CD4-positive, alpha-beta T cell treated with Interleukin-12 subunit alpha and Interleukin-12 subunit beta, for 1 hour (primary cell): ENCODE measurements around the gene PRKCB.
"Not testable (repeated sequence)": the region's sequence is repeated elsewhere in the genome, so short reads cannot be mapped to it uniquely, and the experiment has no call there.

ENCODE experiments used
- DNase-seq: peaks from one replicate; pipeline ENCODE4 v3.0.0-alpha.2; 2020

PRKCB gene

GRCh38 chr16:24138575-24138974 is 302.8 kb downstream of the PRKCB start:
- DNase-seq, result no peak

DNA sequence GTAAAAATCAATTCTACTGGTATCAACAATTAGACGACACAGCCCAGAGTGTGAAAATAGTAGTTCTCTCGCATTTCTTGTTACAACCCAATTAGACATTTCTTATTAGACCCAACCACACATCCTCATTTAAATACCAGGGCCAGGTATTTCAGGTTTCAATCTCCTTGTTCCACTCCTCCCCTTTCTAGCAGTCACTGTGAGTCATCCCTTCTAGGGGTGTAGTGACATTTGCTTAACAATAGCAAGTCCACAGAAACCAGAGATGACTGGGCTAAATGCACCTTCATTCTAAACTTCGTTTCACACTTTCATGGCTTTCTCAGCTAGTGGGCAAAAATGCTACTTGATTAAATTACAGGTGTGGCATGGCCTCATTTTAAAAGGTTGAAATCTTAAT is 303.5 kb downstream of the PRKCB start:
- DNase-seq, result no peak

DNA sequence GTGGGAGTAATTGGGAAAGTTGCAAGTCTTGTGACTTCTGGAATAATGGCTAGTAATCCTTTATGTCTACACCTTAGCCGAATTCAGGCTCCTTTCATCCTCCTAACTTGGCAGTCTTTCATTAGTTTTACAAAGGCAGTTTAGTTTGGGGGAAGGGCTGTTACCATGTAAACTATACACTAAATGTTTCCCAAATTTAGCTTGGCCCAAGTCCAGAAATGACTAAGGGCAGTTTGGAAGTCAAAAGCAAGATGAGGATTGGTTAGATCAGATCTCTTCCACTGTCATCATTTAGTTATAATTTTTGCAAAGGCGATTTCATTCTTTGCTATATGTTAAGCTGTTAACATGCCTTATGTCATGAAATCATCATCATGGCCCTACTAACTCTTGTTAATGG is 304.9 kb downstream of the PRKCB start:
- no peak for DNase-seq

- DNase-seq, result no peak
Observed at GRCh38 chr16:24141466-24141865, 305.7 kb downstream of the PRKCB start.

- no peak for DNase-seq
Observed at GRCh38 chr16:24141917-24142316, 306.1 kb downstream of the PRKCB start.

DNA sequence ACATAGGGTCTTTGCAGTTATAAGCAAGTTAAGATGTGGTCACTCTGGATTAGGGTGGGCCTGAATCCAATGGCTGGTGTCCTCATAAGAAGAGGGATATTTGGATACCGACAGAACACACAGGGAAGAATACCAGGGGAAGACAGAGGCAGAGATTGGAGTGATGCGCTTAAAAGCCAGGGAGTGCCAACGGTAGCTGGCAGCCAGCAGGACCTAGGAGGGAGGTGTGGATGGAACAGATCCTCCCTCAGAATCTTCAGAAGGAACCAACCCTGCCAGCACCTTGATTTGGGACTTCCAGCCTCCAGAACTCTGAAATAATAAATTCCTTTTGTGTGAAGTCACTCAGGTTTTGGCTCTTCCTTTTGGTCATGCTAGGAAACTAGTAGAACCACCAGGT is 310.1 kb downstream of the PRKCB start:
- DNase-seq, result no peak

DNA sequence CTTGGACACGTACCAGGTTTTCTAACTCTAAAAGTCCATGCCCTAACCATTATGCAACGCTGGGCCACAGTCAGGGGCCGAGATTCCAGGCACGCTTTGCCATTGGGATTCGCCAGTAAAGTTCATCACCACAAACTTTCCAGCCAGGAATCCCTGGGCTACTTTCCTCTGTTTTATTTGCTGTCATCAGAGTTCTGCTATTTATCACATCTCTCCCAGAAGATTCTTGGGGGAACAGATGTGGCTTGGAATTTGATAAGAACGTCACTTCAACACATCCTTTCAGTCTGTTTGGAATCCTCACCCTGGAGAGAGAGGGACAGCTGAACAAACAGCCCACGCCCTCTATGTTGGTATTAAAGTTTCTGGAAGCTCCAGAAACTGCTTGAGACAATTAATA is 310.7 kb downstream of the PRKCB start:
- DNase-seq, result no peak

DNA sequence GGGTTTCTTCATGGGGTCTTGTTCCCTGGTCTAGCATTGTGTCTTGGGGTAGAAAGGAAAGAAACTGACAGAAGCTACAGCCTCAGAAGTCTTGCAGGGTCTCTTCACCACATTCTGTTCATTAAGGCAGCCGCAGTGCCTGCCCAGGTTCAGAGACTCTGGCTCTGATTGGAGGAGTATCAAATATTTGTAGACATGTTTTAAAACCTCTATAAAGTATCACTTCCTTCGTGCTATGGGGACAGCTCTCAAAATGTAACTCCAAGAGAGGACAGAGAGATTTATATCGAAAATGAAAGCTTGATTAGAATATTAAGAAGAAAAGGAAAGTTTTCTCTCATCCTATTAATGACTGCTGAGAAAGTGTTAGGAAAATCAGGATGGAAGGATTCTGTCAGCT is 313.3 kb downstream of the PRKCB start:
- DNase-seq, result no peak

DNA sequence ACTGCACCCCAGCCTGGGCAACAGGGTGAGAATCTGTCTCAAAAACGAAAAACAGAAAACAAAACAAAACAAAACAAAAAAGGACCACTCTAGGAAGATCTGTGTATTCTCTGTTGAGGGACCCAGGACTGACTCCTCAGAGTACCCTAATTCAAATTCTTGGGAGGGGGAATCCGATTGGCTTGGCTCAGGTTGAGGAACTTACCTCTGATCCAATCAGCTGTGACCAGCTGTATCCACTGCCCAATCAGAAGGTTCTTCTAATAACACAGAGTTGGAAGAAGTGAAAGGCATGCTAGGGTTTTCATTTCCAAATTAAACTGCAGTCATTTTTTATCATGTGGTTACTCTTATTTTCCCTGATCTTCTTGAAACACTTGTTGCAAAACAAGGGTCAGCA is 314.5 kb downstream of the PRKCB start:
- DNase-seq, result no peak

- peak; percentile 13 for DNase-seq
Observed at GRCh38 chr16:24151482-24151939, 315.7 kb downstream of the PRKCB start.

- not testable (repeated sequence) for DNase-seq
Observed at GRCh38 chr16:24152048-24152447, 316.3 kb downstream of the PRKCB start.

- DNase-seq, result no peak
Observed at GRCh38 chr16:24152826-24153225, 317.0 kb downstream of the PRKCB start.

- DNase-seq, result no peak
Observed at GRCh38 chr16:24156777-24157176, 321.0 kb downstream of the PRKCB start.

DNA sequence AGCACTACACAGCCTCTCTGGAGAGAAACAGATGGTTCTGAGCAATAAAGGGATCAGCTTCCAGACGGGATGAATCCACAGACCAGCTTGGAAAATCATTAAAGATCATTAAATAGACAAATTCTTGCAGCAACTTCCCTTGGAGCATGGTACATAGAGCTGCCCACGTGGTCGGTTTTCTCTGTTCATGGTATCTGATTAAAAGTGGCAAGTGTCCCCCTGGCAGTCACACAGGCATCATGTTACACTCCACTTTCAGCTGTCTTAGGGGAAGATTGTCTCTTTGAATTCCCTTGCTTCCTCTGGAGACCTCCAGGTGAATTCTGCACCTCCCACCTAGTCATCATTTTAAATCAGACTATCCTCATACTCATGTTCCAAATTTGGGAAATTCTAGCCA is 328.2 kb downstream of the PRKCB start:
- no peak for DNase-seq

DNA sequence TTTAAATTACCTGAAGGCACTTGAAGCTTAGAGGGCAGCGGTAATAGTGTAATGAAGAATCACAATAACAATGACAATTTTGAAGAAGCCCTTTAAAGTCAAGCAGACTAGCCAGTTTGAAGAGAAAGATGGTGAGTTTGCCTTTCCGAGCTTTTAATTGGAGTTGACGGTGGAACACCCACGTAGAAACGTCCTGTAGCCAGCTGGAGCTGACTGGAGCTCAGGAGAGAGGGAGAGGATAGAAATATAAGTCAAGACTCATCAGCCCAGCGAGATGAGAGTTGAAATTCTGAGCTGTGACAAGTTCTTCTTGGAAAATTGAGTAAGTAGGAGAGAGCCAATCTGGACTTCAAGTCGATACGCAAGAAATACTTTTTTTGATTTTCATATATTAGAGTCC is 328.6 kb downstream of the PRKCB start:
- no peak for DNase-seq

- no peak for DNase-seq
Observed at GRCh38 chr16:24165273-24165672, 329.5 kb downstream of the PRKCB start.

- DNase-seq, result no peak
Observed at GRCh38 chr16:24166661-24167528, 331.1 kb downstream of the PRKCB start.

DNA sequence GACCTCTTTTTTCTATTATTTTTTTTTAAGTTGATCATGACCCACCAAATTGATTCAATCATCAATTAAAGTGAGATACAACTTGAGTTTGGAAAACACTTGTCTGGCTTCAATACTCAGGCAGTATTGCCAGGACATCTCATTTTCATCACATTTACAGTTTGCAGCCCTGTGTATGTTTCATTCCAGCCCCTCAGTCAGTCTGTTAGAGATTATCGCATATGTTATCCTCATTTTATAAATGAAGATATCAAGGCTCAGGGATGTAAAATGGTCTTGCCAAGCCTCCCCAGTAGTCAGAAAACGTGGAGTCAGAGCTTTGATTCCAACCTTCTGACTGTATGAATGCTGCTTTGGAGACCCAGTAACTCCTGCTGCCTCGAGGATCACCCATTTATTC is 333.1 kb downstream of the PRKCB start:
- no peak for DNase-seq

DNA sequence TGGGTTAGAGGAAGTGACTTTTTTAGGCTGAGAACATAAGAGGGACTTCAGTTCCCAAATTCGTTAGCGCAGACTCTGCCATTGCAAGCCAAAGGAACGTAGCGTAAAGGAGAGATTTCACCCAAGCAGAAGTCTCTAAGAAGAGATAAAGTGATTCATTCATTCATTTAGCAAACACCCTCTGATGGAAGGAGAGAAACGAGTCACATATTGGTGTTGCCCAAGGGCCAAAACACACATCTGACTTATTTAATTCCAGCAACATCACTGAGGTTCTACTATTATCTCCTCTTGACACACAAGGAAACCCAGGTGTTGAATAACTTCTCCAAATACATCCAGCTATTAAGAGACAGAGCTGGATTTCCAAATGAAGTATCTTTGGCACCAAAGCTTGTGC is 334.6 kb downstream of the PRKCB start:
- DNase-seq, result no peak

- no peak for DNase-seq
Observed at GRCh38 chr16:24174504-24174903, 338.7 kb downstream of the PRKCB start.

GRCh38 chr16:24174957-24175356 is 339.2 kb downstream of the PRKCB start:
- no peak for DNase-seq

- no peak for DNase-seq
Observed at GRCh38 chr16:24178496-24178895, 342.7 kb downstream of the PRKCB start.

GRCh38 chr16:24180451-24180850 is 344.7 kb downstream of the PRKCB start:
- no peak for DNase-seq

- no peak for DNase-seq
Observed at GRCh38 chr16:24188021-24188542, 352.3 kb downstream of the PRKCB start.
